Esophagus muscularis mucosa (tissue), 4 donors: ENCODE results near the gene RBM8A.

Source experiments
- CTCF ChIP-seq, 3 experiments: fragments of 200-600 bp in 2 of 3; fragments of 450-650 bp in 1 of 3; sonication (generic) in 2 of 3; IDR thresholded peaks; one replicate each; pipeline ENCODE4 v1.5.1; 2017 to 2019; ENCODE audit warnings: antibody characterized with exemption in 3 of 3, mild to moderate bottlenecking in 2 of 3, moderate library complexity in 1 of 3
- EP300 ChIP-seq: sonication (generic); formaldehyde crosslinking; IDR thresholded peaks from one replicate; pipeline ENCODE4 v1.6.1; 2017; ENCODE audit warnings: antibody characterized with exemption
- POLR2AphosphoS5 ChIP-seq, 2 donors: sonication (generic); formaldehyde crosslinking; IDR thresholded peaks; one replicate each; pipeline ENCODE4 v1.6.1; 2017; ENCODE audit warnings: antibody characterized with exemption in 2 of 2

GRCh38 chr1:145898756-145899155, 28.5 kb downstream of the RBM8A start:
- no peak for TF ChIP-seq POLR2AphosphoS5 (IDR thresholded peaks at IDR 0.05)
- TF ChIP-seq CTCF (IDR thresholded peaks at IDR 0.05), result no peak
- no peak for TF ChIP-seq EP300
